Measurements from ENCODE around the gene MN1.

- TF ChIP-seq POLR2AphosphoS5 (IDR thresholded peaks at IDR 0.05; ENCODE audit: borderline replicate concordance, low read depth, low read length) (no peak), EZH2 (IDR thresholded peaks at IDR 0.05) (no peak), FOXP2 (optimal IDR thresholded peaks at IDR 0.05; ENCODE audit: control extremely low read depth, extremely low read length, insufficient read depth) (no peak)
Measured at GRCh38 chr22:27725661-27726060, 75.9 kb downstream of the MN1 start.
